ENCODE measurements around the gene CENPP.

Gene CENPP

GRCh38 chr9:92655366-92655765 is 329.6 kb downstream of the CENPP start:
- H3K79me2 ChIP-seq, result peaks cover 7% of the 10 kb centered on the region
- no peak overlapping the region for H3K27ac ChIP-seq
- H3K4me2 ChIP-seq (ENCODE audit: low read length), result no peak overlapping the region
- H3K4me3 ChIP-seq (ENCODE audit: low read depth, low read length), result no peak overlapping the region
- TF ChIP-seq CTCF (IDR thresholded peaks at IDR 0.05), result no peak
- no peaks in the 10 kb centered on the region for H3K9me3 ChIP-seq (ENCODE audit: control insufficient read depth, low read length)
- H3K9ac ChIP-seq, result no peak overlapping the region
- H3K4me1 ChIP-seq, result no peaks in the 10 kb centered on the region
- no peaks in the 10 kb centered on the region for H3K36me3 ChIP-seq (ENCODE audit: control insufficient read depth, insufficient read depth, low read length)
- no peaks in the 10 kb centered on the region for H3K27me3 ChIP-seq (ENCODE audit: control insufficient read depth, insufficient read depth, low read length)
- no peak overlapping the region for H2AFZ ChIP-seq

- Histone ChIP-seq H3K27me3 (ENCODE audit: control insufficient read depth, insufficient read depth, low read length) (no peaks in the 10 kb centered on the region), H2AFZ (no peak overlapping the region), H3K4me2 (ENCODE audit: low read length) (no peak overlapping the region), H3K36me3 (ENCODE audit: control insufficient read depth, insufficient read depth, low read length) (no peaks in the 10 kb centered on the region), H3K27ac (no peak overlapping the region), H3K79me2 (peaks cover 7% of the 10 kb centered on the region), H3K4me1 (no peaks in the 10 kb centered on the region), H3K4me3 (ENCODE audit: low read depth, low read length) (no peak overlapping the region), H3K9ac (no peak overlapping the region), H3K9me3 (ENCODE audit: control insufficient read depth, low read length) (no peaks in the 10 kb centered on the region)
- no peak for TF ChIP-seq CTCF (IDR thresholded peaks at IDR 0.05)
Observed at GRCh38 chr9:92655896-92656536, 330.3 kb downstream of the CENPP start.

DNA sequence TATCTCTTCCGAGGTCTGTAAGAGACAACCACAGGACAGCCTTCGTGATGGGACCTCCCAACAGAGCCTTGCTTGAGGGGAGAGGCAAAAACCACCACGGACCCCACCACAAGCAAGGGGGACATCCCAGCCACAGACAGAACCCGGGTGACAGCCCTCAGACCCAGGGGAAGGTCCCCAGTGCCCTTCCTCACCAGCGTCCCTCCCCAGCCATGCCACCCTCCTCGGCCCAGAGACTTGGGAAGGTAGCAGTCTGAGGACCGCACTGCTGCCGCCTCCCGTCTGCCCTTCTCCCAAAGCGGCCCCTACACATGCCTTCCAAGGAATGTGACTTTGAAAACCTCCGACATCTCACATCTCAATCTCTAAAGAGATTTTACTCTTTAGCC is 330.8 kb downstream of the CENPP start:
- no peak for TF ChIP-seq CTCF (IDR thresholded peaks at IDR 0.05)
- Histone ChIP-seq H3K27ac (no peak overlapping the region), H3K79me2 (peaks cover 9% of the 10 kb centered on the region), H3K4me3 (ENCODE audit: low read depth, low read length) (no peak overlapping the region), H3K9ac (no peak overlapping the region), H3K4me2 (ENCODE audit: low read length) (no peak overlapping the region), H2AFZ (no peak overlapping the region), H3K4me1 (no peaks in the 10 kb centered on the region), H3K27me3 (ENCODE audit: control insufficient read depth, insufficient read depth, low read length) (no peaks in the 10 kb centered on the region), H3K9me3 (ENCODE audit: control insufficient read depth, low read length) (no peaks in the 10 kb centered on the region), H3K36me3 (ENCODE audit: control insufficient read depth, insufficient read depth, low read length) (no peaks in the 10 kb centered on the region)

DNA sequence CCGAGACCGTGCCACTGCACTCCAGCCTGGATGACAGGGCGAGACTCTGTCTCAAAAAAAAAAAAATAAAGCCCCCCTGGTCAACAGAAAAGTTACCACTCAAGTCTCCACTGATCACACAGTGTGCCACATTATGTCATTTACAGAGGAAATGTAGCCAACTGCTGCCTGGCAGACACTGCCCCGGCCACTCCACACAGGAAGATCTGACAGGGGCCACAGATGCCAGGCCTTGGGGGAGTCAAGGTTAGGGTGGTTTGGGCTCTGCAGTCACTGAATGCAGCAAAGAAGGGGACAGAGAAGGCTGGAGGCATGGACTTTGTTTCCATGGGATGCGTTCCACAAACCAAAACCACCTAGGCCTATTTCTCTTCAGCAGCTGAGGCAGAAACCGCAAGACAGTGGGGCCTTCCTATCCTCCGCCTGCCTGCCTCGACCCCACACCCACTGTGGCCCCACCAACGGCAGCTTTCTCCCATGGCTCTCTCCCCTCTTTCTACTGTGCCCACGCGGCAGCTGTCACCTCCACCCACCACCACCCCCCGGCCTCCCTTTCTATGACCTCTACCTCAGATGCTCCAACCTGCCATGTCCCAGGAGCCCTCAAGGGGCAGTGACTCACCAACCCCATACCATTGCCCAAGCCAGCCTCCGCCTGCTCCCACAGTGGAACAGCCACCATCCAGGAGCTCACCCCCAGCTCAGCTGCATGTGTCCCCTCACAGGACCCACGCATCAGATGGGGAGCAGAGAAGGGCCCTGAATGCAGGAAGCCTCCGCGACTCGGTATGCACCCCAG is 331.7 kb downstream of the CENPP start:
- no peak for TF ChIP-seq CTCF (IDR thresholded peaks at IDR 0.05)
- H3K27ac ChIP-seq, result no peak overlapping the region
- H3K4me1 ChIP-seq, result no peaks in the 10 kb centered on the region
- no peaks in the 10 kb centered on the region for H3K9me3 ChIP-seq (ENCODE audit: control insufficient read depth, low read length)
- H2AFZ ChIP-seq, result no peak overlapping the region
- no peaks in the 10 kb centered on the region for H3K36me3 ChIP-seq (ENCODE audit: control insufficient read depth, insufficient read depth, low read length)
- no peak overlapping the region for H3K9ac ChIP-seq
- no peak overlapping the region for H3K4me2 ChIP-seq (ENCODE audit: low read length)
- H3K79me2 ChIP-seq, result peaks cover 11% of the 10 kb centered on the region
- no peaks in the 10 kb centered on the region for H3K27me3 ChIP-seq (ENCODE audit: control insufficient read depth, insufficient read depth, low read length)
- no peak overlapping the region for H3K4me3 ChIP-seq (ENCODE audit: low read depth, low read length)
